ENCODE measurements around the gene NLRP9.

Gene NLRP9

GRCh38 chr19:55687281-55688201 is 50.7 kb downstream of the NLRP9 start:
- no peak for DNase-seq

- no peak for DNase-seq
Measured at GRCh38 chr19:55686311-55687050, 51.7 kb downstream of the NLRP9 start.

GRCh38 chr19:55685776-55686175 is 52.4 kb downstream of the NLRP9 start:
- DNase-seq = no peak

GRCh38 chr19:55684946-55685681 is 53.1 kb downstream of the NLRP9 start:
- no peak for DNase-seq

- no peak for DNase-seq
Measured at GRCh38 chr19:55683449-55684261, 54.5 kb downstream of the NLRP9 start.

- no peak for DNase-seq
Measured at GRCh38 chr19:55681131-55682092, 56.8 kb downstream of the NLRP9 start.

- DNase-seq = no peak
Measured at GRCh38 chr19:55680339-55681130, 57.7 kb downstream of the NLRP9 start.

GRCh38 chr19:55679343-55680257 is 58.6 kb downstream of the NLRP9 start:
- DNase-seq = no peak

- DNase-seq = peak; percentile 79
Measured at GRCh38 chr19:55678121-55678671, 60.0 kb downstream of the NLRP9 start.

- DNase-seq = no peak
Measured at GRCh38 chr19:55677572-55678028, 60.6 kb downstream of the NLRP9 start.

- no peak for DNase-seq
Measured at GRCh38 chr19:55676889-55677505, 61.2 kb downstream of the NLRP9 start.

- no peak for DNase-seq
Measured at GRCh38 chr19:55676383-55676782, 61.8 kb downstream of the NLRP9 start.

GRCh38 chr19:55675661-55676354 is 62.4 kb downstream of the NLRP9 start:
- DNase-seq = no peak

GRCh38 chr19:55674841-55675660 is 63.2 kb downstream of the NLRP9 start, which contains the start of gene EPN1:
Gene EPN1, plus strand, starts transcription at chr19:55675226. Its CDS starts 3,402 bp downstream, at chr19:55678628.
- peak; percentile 96 for DNase-seq

- DNase-seq = no peak
Measured at GRCh38 chr19:55674459-55674840, 63.8 kb downstream of the NLRP9 start.

- no peak for DNase-seq
Measured at GRCh38 chr19:55673889-55674288, 64.3 kb downstream of the NLRP9 start.

GRCh38 chr19:55673465-55673864 is 64.7 kb downstream of the NLRP9 start:
- DNase-seq = no peak

All from inflammatory macrophage treated with lipopolysaccharide for 4 hours (primary cell).